ENCODE results near the gene GARIN1A.
"Not testable (repeated sequence)": the region's sequence is repeated elsewhere in the genome, so short reads cannot be mapped to it uniquely, and the experiment has no call there.

- TF ChIP-seq CTCF (conservative IDR thresholded peaks at IDR 0.05; ENCODE audit: low read depth, low read length); EZH2phosphoT487 (IDR thresholded peaks at IDR 0.05; ENCODE audit: borderline replicate concordance, low read length): not testable (repeated sequence)
These were observed 13.7 kb upstream of the GARIN1A start for GRCh38 chr7:128658428-128658827.

Data from PC-3 (cell line).